Cardiac muscle cell (in vitro differentiated cells and primary cell): ENCODE results near the gene FSD1. TPM values are rescaled to one million over a fixed set of nuclear protein-coding genes. Genes with fewer than 3 reads are reported as not detected.

Experiments used
- DNase-seq, 2 donors: peaks; one replicate each; pipeline versions ENCODE4 v3.0.0 to v3.0.0-alpha.2; 2010 to 2017; ENCODE audit warnings: low read depth in 1 of 2, low spot score in 1 of 2
- H3K27ac ChIP-seq: fragments of 200-600 bp; sonication (generic); 2 replicates; pipeline ENCODE4 v1.5.1; 2016
- H3K27me3 ChIP-seq: fragments of 200-600 bp; sonication (generic); 2 replicates; pipeline ENCODE4 v1.6.0; 2016; ENCODE audit warnings: control low read depth
- H3K36me3 ChIP-seq: fragments of 200-600 bp; sonication (generic); 2 replicates; pipeline ENCODE4 v1.5.1; 2016; ENCODE audit warnings: control low read depth
- H3K4me1 ChIP-seq: fragments of 200-600 bp; sonication (generic); 2 replicates; pipeline ENCODE4 v1.8.1; 2017; ENCODE audit warnings: low read depth, mild to moderate bottlenecking, mixed run types
- H3K4me3 ChIP-seq: fragments of 200-600 bp; sonication (generic); 2 replicates; pipeline ENCODE4 v1.5.1; 2016; ENCODE audit warnings: mild to moderate bottlenecking
- H3K9me3 ChIP-seq: fragments of 200-600 bp; sonication (generic); 2 replicates; pipeline ENCODE4 v1.5.1; 2017; ENCODE audit warnings: low read depth, mild to moderate bottlenecking, control low read depth
- polyA plus RNA-seq: library from polyadenylated mRNA; unstranded; fragments of >200 nt; fragmentation: Nextera tagmentation; extraction: Ambion mirVana; gene quantifications from 2 replicates; pipeline ENCODE4 v1.2.1, GENCODE V29; 2016
- total RNA-seq: library from RNA; depleted of rRNA; stranded (reverse); fragments of >200 nt; gene quantifications from 2 replicates; pipeline ENCODE4 v1.2.3, GENCODE V29; 2016
- TF ChIP-seq, protein P1 (sequence below): IDR thresholded peaks from 2 replicates; pipeline ENCODE4 v1.5.1; 2012; ENCODE audit warnings: low read depth, mild to moderate bottlenecking, low read length

FSD1 gene
- total and polyA plus RNA-seq, 2 experiments from 2014 or later: 18.5 to 24.7 TPM

DNA sequence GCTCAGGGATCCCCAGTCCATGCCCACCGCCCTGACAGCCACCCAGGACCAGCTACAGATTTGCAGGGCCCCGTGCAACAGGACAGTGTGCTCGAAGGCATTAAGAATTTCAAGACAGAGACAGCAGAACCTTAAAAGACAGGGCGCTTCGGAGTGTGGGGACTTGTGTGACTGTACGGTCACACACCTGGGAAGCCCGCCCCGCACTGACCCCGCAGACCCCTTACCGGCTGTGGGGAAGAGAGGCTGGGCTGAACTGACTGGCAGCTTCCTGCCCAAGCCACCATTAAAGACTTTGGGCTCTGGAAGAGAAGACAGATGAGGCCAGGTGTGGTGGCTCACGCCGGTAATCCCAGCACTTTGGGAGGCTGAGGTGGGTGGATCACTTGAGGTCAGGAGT lies 19.8 kb downstream of the FSD1 start:
- no peaks in the 10 kb centered on the region for H3K36me3 ChIP-seq
- DNase-seq: no peak
- no peaks in the 10 kb centered on the region for H3K4me1 ChIP-seq
- no peaks in the 10 kb centered on the region for H3K9me3 ChIP-seq
- no peaks in the 10 kb centered on the region for H3K27me3 ChIP-seq
- peak overlapping the region; percentile 23 for H3K27ac ChIP-seq
- H3K4me3 ChIP-seq: no peak overlapping the region
- TF ChIP-seq, protein P1, sequence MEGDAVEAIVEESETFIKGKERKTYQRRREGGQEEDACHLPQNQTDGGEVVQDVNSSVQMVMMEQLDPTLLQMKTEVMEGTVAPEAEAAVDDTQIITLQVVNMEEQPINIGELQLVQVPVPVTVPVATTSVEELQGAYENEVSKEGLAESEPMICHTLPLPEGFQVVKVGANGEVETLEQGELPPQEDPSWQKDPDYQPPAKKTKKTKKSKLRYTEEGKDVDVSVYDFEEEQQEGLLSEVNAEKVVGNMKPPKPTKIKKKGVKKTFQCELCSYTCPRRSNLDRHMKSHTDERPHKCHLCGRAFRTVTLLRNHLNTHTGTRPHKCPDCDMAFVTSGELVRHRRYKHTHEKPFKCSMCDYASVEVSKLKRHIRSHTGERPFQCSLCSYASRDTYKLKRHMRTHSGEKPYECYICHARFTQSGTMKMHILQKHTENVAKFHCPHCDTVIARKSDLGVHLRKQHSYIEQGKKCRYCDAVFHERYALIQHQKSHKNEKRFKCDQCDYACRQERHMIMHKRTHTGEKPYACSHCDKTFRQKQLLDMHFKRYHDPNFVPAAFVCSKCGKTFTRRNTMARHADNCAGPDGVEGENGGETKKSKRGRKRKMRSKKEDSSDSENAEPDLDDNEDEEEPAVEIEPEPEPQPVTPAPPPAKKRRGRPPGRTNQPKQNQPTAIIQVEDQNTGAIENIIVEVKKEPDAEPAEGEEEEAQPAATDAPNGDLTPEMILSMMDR: no peak

DNA sequence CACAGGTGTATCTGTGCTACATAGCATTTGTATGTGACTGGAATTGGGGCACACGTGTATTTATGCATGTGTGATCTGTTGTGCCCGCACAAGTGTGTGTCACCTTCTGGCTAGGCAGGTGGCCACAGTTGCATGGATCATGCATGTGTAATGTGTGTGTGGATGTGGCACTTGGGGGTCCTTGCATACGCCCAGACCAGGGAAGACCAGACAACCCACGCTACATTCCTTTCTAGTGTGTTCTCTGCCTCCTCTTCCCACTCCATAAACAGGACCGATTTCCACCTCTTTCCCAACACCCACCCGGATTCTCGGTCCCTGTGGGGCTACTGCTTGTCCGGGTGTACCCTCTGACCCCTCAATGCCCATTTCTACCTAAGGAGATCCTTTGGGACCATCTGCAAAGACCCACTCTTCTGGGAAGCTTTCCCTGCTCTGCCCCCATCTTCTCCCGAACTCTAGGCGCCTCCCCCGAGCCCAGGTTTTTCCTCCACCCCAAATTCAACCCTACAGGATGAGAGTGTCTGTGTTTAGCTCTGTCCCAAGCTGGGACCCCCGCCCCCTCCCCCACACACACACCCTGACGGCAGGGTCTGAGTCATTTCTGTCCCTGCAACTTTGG lies 21.9 kb downstream of the FSD1 start:
- DNase-seq: no peak
- H3K4me3 ChIP-seq: no peak overlapping the region
- no peak overlapping the region for H3K27ac ChIP-seq

DNA sequence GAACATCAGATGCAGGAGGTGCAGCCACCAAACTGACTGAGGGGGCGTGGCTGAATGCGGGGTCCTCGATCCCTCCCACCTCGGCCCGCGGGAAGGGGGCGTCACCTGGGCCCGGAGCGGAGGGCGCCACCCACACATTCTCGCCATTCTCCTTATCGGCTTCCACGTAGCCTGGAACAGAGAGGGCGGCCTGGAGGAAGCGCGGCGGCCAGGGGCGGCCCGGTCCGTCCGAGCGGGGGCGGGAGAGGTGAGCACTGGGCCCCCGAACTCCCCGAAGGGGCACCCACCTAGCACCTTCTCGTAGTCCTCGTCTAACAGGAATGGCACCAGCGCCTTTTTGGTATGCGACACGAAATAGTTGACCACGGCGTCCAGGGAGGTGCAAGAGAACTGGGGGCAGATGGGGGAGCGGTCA lies 22.4 kb downstream of the FSD1 start:
- H3K27ac ChIP-seq: no peak overlapping the region
- H3K27me3 ChIP-seq: no peaks in the 10 kb centered on the region
- DNase-seq: peak in 1 of 2 donors; percentile 52
- no peaks in the 10 kb centered on the region for H3K36me3 ChIP-seq
- TF ChIP-seq, protein P1: no peak
- no peaks in the 10 kb centered on the region for H3K9me3 ChIP-seq
- no peaks in the 10 kb centered on the region for H3K4me1 ChIP-seq
- H3K4me3 ChIP-seq: no peak overlapping the region

More for the DNA sequence above, 21.9 kb downstream of the FSD1 start:
- H3K27me3 ChIP-seq: no peaks in the 10 kb centered on the region
- no peaks in the 10 kb centered on the region for H3K9me3 ChIP-seq
- H3K36me3 ChIP-seq: no peaks in the 10 kb centered on the region
- TF ChIP-seq, protein P1: no peak
- no peaks in the 10 kb centered on the region for H3K4me1 ChIP-seq

DNA sequence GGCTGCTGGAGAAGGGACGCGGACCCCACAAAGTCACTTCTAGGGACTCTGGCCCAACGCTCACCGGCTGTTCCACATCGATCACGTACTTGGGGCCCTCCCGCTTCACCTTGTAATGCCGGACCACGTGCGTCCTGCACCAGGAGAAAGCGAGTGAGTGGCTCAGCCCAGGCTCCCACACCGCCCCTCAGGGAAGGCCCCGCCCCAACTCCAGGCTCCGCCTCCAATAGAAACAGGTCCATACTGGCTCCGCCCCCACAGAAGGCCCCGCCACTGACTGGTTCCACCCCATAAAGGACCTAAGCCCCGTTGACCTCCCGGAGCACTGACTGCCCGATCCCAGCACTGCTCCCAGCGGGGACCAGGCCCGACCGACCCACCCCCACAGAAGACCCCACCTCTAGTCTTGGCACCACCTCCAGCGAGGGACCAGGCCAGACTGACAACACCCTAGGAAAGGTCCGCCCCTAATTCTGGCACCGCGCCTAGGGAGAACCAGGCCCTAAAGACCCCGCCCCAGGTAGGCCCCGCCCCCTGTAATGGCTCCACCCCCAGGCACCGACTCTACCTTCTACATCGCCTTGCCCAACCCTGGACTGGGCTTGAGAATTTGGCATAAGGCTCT lies 23.0 kb downstream of the FSD1 start:
- H3K27me3 ChIP-seq: no peaks in the 10 kb centered on the region
- H3K36me3 ChIP-seq: no peaks in the 10 kb centered on the region
- no peaks in the 10 kb centered on the region for H3K4me1 ChIP-seq
- H3K4me3 ChIP-seq: peak overlapping the region; percentile 29
- peak; percentile 56 to 93 for DNase-seq
- TF ChIP-seq, protein P1: no peak
- peak overlapping the region; percentile 72 for H3K27ac ChIP-seq
- no peaks in the 10 kb centered on the region for H3K9me3 ChIP-seq

DNA sequence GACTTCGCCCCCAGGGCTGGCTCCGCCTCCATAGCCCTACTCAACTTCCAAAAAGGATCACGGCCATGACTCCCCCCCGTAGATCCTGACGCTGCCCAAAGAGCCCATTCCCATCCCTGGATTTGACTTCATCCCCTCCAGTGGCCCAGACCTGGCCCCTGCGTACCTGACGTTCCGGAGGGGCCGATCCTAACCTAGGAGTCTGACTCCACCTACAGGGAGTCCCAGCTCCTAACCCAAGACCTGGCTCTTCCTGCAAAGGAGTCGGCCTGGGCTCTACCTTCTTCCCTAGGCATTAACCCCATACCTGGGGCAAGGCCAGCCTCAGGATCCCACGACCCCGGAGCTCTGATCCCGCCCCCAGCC lies 23.5 kb downstream of the FSD1 start:
- Histone ChIP-seq H3K9me3 (no peaks in the 10 kb centered on the region), H3K36me3 (no peaks in the 10 kb centered on the region), H3K4me3 (peak overlapping the region; percentile 29), H3K27me3 (no peaks in the 10 kb centered on the region), H3K27ac (peak overlapping the region; percentile 72), H3K4me1 (no peaks in the 10 kb centered on the region)
- TF ChIP-seq, protein P1: no peak
- no peak for DNase-seq
